ENCODE measurements around the gene CHRNB1.
"Not testable (repeated sequence)": the region's sequence is repeated elsewhere in the genome, so short reads cannot be mapped to it uniquely, and the experiment has no call there.

Gene CHRNB1

DNA sequence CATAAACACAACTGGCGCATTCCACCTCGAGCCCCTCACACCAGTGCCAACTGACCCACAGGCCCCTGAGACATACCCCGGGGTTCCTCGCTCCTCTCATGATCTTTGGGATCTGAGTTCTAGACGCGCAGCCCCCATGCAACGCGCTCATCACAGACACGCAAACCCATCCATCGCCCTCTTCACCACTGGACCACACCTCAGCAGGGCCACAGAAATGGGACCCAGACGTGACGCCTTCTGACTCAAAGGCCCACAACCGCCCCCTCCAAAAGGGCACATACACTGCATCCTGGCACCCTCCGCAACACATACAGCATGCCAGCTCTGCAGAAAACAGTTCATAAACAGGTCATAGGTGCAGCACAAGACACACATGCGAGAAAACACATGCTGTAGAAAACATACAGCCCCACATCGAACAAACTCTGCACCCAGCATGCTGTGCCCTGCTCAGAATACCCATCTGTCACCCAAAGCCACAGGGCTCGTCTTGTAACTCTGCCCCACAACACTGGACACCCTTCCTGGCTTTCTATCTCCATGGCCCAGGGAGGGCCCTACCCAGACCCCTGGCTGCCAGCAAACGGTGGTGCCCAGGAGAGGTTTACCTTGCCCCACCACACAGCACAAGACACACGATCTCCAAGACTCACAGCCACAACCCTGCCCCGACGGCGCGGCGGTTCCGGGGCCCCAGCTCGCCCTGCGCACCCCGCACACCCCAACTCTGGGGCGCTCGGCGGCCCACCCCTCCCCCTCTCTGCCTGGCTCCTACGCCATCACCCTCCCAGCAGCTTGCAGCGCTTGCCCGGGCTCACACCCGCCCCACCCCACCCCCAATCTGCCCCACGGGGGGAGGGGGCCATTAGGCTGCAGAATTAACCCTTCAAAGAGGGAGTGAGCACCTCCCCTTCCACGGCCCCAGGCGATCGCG is 33.7 kb downstream of the CHRNB1 start:
- H3K36me3 Mint-ChIP-seq (ENCODE audit: low read depth), result no peaks in the 10 kb centered on the region

DNA sequence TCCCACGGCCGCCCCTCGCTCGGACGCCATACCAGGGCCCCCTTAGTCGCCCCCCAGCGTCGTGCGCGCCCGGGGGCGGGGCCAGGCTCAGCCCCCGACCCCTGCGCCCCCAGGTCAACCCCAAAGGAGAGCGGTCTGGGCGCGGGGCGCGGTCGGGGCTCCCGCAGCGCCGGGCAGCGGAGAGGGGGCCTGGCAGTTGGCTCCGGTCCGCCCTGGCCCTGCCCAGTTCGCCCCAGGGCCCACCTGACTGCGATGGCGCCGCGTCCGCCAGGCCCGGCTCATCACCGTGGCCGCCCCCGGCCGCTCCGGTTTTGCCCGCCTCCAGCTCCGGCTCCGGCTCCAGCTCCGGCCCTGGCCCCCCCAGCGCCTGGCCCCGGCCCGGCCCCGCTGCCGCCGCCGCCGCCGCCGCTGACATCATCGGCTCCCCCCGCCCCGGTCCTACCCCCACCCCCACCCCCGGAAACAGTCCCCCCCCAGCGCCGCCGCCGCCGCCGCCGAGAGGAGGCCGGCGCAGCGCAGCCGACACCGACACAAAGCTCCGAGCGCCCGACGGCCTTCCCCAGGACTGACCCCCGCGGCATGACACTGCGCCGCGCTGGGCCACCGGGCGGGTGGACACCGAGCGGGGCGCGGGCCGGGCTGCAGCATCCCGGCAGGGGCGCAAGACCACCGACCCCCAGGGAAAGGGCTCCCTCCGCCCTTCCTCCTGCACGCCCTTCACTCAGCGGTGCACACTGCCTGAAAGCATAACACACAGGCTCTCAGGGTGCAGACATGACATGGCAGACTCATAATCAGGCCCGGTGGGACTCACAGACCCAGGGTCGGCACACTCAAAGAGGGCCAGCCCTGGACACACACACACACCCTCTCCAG is 34.6 kb downstream of the CHRNB1 start, which contains the start of gene ZBTB4:
Gene ZBTB4 (minus strand): TSS at position 419 of the 876 bp plus-strand sequence. CDS start 12,830 bp downstream, outside the sequence.
- H3K9me3 Mint-ChIP-seq, result no peaks in the 10 kb centered on the region
- H3K4me1 Mint-ChIP-seq (ENCODE audit: low read depth), result peaks cover 75% of the 10 kb centered on the region
- H3K27ac Mint-ChIP-seq, result peak within 1 kb of the TSS; percentile 93
- H3K4me3 Mint-ChIP-seq, result peak within 1 kb of the TSS; percentile 91
- no peaks in the 10 kb centered on the region for H3K36me3 Mint-ChIP-seq (ENCODE audit: low read depth)
- no peaks in the 10 kb centered on the region for H3K27me3 Mint-ChIP-seq

More for the DNA sequence above, 33.7 kb downstream of the CHRNB1 start:
- Mint-ChIP-seq H3K4me3 (peak overlapping the region; percentile 89), H3K4me1 (ENCODE audit: low read depth) (peaks cover 72% of the 10 kb centered on the region), H3K27me3 (no peaks in the 10 kb centered on the region), H3K27ac (peak overlapping the region; percentile 89), H3K9me3 (no peaks in the 10 kb centered on the region)

DNA sequence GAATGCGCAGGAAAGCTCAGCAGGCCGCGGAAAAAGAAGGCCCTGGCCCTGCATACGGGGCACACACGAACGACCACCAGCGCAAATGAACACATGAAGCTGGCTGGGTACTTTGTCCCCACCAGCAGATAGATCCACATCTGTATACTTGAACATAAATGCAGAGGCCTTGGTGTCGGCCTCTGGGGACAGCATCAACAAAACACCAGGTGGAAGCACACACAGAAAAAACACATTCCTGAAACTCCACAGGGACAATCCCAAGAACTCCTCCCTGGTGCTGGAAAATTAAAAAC is 35.2 kb downstream of the CHRNB1 start:
- Mint-ChIP-seq H3K4me1 (ENCODE audit: low read depth) (peaks cover 79% of the 10 kb centered on the region), H3K36me3 (ENCODE audit: low read depth) (peaks cover 5% of the 10 kb centered on the region), H3K4me3 (peak overlapping the region; percentile 91), H3K27me3 (no peaks in the 10 kb centered on the region), H3K27ac (peak overlapping the region; percentile 93), H3K9me3 (no peaks in the 10 kb centered on the region)

DNA sequence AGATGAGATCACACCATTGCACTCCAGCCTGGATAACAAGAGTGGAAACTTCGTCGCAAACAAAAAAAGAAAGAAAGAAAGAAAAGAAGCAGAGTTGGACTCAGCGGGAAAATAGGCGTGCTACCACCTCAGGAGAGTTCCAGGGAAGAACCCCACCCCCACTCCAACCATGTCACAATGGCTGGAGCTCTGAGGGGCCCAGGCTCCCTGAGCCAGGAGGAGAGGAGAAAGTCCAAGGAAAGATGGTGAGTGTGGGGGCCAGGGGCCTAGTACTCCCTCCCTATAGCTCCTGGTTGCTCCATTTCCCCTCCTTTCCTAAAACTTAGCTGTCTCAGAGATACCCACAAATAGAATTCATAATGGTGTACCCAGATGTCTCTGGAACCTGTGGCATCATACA is 36.4 kb downstream of the CHRNB1 start, which contains the start of gene SLC35G6:
Gene SLC35G6 (plus strand): TSS at position 172 of the 400 bp plus-strand sequence. CDS start 71 bp downstream, at position 243.
- Mint-ChIP-seq H3K27ac (peak within 1 kb of the TSS; percentile 93), H3K36me3 (ENCODE audit: low read depth) (peaks cover 15% of the 10 kb centered on the region), H3K4me3 (peak within 1 kb of the TSS; percentile 91), H3K4me1 (ENCODE audit: low read depth) (peaks cover 78% of the 10 kb centered on the region)
- H3K27me3 Mint-ChIP-seq, H3K9me3 Mint-ChIP-seq: not testable (repeated sequence)

DNA sequence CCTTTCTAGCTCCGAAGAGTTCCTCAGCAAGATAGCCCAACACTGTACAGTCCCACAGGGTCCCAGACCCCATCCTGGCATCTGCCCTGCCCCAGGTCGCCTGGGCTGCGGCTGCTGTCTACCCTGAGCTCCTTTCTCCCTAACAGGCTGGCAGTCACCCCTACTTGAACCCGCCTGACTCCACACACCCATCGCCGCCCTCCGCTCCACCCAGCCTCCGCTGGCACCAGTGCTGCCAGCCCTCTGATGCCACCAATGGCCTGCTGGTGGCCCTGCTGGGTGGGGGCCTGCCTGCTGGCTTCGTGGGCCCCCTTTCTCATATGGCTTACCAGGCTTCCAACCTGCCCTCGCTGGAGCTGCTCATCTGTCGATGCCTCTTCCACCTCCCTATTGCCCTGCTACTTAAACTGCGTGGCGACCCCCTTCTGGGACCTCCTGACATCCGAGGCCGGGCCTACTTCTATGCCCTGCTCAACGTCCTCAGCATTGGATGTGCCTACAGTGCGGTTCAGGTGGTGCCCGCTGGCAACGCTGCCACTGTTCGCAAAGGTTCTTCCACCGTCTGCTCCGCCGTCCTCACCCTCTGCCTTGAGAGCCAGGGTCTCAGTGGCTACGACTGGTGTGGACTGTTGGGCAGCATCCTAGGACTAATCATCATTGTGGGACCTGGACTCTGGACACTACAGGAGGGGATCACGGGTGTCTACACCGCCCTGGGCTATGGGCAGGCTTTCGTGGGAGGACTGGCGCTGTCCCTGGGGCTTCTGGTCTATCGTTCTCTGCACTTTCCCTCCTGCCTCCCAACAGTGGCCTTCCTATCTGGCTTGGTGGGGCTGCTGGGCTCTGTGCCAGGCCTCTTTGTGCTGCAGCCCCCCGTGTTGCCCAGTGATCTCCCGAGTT is 37.2 kb downstream of the CHRNB1 start:
- Mint-ChIP-seq H3K4me1 (ENCODE audit: low read depth) (peaks cover 78% of the 10 kb centered on the region), H3K27ac (peak overlapping the region; percentile 100), H3K4me3 (peak overlapping the region; percentile 98), H3K36me3 (ENCODE audit: low read depth) (peaks cover 20% of the 10 kb centered on the region)
- H3K27me3 Mint-ChIP-seq, H3K9me3 Mint-ChIP-seq: not testable (repeated sequence)

DNA sequence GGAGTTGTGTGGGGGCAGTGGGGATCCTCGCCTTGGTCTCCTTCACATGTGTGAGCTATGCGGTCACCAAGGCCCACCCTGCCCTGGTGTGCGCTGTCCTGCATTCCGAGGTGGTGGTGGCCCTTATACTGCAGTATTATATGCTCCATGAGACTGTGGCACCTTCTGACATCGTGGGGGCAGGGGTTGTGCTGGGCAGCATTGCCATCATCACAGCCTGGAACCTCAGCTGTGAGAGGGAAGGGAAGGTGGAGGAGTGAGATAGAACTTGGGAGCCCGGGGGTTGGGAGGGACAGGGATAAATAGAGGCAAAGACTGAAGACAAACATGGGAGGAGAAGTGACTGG is 37.9 kb downstream of the CHRNB1 start:
- Mint-ChIP-seq H3K4me3 (peak overlapping the region; percentile 98), H3K27ac (peak overlapping the region; percentile 100), H3K4me1 (ENCODE audit: low read depth) (peaks cover 78% of the 10 kb centered on the region), H3K36me3 (ENCODE audit: low read depth) (peaks cover 27% of the 10 kb centered on the region)
- not testable (repeated sequence) for H3K9me3 Mint-ChIP-seq, H3K27me3 Mint-ChIP-seq

DNA sequence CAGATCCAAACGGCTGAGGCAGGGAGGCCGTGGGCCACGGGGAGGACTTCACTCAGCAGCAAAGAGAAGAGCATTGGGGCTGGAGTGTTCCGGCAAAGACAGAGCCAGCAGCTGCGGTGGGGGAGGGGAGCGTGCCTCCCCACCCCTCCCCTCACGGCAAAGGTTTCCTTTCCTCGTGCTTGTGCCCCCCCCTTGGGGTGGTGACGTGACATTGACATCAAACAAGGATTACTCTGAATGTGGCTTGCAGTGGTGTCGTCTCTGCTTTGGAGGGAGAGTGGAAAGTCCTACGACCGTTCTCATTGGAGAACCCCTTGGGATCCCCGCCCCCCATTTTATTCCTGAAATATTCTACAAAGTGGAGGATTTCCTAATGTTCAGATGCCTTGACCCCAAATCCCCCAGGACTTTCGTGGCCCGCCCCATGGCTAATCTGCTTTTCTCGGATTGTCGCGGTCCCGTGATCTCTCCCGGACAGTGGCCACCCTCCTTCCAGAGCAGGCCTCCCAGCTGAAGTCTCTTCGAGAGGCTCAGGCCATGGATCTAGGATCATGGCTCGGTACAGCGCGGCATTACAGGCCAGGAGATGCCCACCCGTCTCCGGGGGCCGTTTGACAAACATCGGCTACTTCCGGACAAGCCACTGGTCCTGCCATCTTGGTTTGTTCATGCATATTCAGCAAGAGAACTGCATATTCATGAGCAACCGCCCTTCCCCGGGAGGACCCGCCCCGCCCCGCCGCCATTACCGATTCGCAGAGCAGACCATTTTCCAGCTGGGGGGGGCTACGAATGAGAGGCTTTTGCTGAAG is 38.6 kb downstream of the CHRNB1 start:
- Mint-ChIP-seq H3K9me3 (no peaks in the 10 kb centered on the region), H3K27ac (peak overlapping the region; percentile 100), H3K4me1 (ENCODE audit: low read depth) (peaks cover 75% of the 10 kb centered on the region), H3K27me3 (no peaks in the 10 kb centered on the region), H3K4me3 (peak overlapping the region; percentile 98), H3K36me3 (ENCODE audit: low read depth) (peaks cover 29% of the 10 kb centered on the region)

DNA sequence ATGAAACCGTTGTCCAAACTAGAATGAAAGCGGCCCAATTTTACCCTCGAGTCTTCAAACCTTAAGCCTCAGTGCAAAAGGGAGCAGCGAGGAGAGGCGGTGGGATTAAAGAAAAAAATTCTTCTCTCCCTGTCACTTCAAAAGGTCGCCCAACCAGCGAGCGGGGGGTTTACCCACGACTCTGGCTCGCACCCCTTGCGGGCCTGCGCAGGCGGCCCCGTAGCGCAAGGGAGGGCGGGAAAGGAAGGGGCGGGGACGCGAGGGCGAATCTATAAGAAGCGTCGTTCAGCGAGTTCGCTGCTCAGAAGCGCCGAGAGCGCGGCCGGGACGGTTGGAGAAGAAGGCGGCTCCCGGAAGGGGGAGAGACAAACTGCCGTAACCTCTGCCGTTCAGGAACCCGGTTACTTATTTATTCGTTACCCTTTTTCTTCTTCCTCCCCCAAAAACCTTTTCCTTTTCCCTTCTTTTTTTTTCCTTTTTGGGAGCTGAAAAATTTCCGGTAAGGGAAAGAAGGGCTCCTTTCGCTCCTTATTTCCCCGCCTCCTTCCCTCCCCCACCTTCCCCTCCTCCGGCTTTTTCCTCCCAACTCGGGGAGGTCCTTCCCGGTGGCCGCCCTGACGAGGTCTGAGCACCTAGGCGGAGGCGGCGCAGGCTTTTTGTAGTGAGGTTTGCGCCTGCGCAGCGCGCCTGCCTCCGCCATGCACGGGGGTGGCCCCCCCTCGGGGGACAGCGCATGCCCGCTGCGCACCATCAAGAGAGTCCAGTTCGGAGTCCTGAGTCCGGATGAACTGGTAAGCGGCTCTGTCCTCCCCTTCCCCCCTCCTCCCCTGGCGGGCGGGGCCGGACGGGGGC is 39.4 kb downstream of the CHRNB1 start, which contains the start of gene POLR2A:
Gene POLR2A (plus strand): TSS at position 300 of the 852 bp plus-strand sequence.
- Mint-ChIP-seq H3K9me3 (no peaks in the 10 kb centered on the region), H3K27ac (peak within 1 kb of the TSS; percentile 100), H3K36me3 (ENCODE audit: low read depth) (peaks cover 37% of the 10 kb centered on the region), H3K4me1 (ENCODE audit: low read depth) (peaks cover 80% of the 10 kb centered on the region), H3K4me3 (peak within 1 kb of the TSS; percentile 98), H3K27me3 (no peaks in the 10 kb centered on the region)

DNA sequence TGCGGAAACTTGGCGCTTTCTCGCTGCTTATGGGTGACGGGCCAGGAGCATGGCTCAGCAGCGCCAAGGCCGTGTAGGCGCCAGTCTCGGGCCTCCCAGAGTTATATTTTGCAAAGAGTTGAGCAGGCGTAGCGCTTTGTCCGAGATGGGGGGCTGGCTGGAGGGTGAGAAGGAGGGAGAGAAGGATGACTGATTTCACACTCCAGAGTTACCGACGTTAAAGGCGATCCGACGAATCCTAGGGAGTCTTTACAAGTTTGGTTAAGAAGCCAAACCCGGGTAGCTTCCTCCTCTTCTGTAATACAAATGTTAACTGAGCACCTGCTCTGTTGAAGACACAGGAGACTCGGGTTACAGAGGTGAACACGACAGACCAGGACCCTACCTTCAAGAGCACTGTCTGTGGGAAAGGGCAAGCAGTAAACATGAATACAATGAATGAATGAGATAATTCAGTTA is 40.1 kb downstream of the CHRNB1 start:
- Mint-ChIP-seq H3K36me3 (ENCODE audit: low read depth) (peaks cover 41% of the 10 kb centered on the region), H3K27ac (peak overlapping the region; percentile 100), H3K27me3 (no peaks in the 10 kb centered on the region), H3K9me3 (no peaks in the 10 kb centered on the region), H3K4me1 (ENCODE audit: low read depth) (peaks cover 85% of the 10 kb centered on the region), H3K4me3 (peak overlapping the region; percentile 98)

DNA sequence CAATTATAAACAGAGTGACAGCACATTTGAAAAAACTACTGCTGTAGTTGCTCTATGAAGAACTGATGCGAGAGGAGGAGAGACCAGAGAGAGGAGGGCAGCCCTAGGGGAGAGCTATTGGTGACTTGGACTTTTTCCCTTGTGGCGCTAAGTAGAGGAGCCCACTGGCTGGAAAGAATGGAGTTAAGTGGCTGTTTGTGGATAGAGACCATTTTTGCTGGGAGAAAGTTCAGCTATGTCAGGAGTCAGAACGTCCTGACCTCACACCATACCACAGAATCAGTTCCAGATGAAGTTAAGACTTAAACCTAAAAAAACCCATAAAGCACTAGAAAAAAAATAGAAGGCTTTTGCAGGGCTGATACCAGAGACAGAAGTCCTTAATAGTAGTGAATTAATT is 41.3 kb downstream of the CHRNB1 start:
- H3K27ac Mint-ChIP-seq, result peak overlapping the region; percentile 81
- H3K27me3 Mint-ChIP-seq, result no peaks in the 10 kb centered on the region
- H3K9me3 Mint-ChIP-seq, result no peaks in the 10 kb centered on the region
- peaks cover 83% of the 10 kb centered on the region for H3K4me1 Mint-ChIP-seq (ENCODE audit: low read depth)
- H3K36me3 Mint-ChIP-seq (ENCODE audit: low read depth), result peaks cover 49% of the 10 kb centered on the region
- peak overlapping the region; percentile 98 for H3K4me3 Mint-ChIP-seq

DNA sequence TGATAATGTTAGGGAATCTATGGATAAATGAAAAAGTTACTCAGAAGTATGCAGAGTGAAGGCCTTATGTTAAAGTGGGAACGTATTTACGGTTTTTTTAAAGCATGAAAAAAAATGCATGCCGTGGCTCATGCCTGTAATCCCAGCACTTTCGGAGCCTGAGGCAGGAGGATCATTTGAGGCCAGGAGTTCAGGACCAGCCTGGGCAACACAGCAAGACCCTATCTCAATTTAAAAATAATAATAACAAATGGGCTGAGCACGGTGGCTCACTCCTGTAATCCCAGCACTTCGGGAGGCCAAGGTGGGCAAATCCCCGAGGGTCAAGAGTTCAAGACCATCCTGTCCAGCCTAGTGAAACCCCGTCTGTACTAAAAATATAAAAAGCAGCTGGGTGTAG is 45.3 kb downstream of the CHRNB1 start:
- H3K27ac Mint-ChIP-seq, result no peak overlapping the region
- H3K4me1 Mint-ChIP-seq (ENCODE audit: low read depth), result peaks cover 69% of the 10 kb centered on the region
- peak overlapping the region; percentile 4 for H3K4me3 Mint-ChIP-seq
- H3K27me3 Mint-ChIP-seq, result no peaks in the 10 kb centered on the region
- H3K36me3 Mint-ChIP-seq (ENCODE audit: low read depth), result peaks cover 75% of the 10 kb centered on the region
- no peaks in the 10 kb centered on the region for H3K9me3 Mint-ChIP-seq

DNA sequence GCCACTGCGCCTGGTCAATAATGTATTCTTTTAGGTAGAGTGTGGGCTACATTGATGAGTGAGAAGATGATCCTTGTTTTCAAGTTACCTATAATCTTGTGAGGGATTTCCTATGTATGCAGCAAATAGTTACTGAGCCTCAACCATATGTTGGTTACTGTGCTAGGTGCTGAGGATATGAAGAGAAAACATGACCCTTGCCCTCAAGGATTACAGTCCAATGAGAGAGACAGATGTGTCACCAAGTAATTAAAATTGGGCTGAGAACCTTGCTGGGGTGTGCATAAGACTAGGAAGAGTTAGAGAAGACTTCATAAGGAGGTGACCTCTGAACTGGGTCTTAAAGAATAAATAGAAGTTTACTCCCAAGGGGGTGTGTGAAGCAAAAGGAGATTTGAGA is 46.7 kb downstream of the CHRNB1 start:
- Mint-ChIP-seq H3K4me3 (no peak overlapping the region), H3K27ac (peak overlapping the region; percentile 10), H3K27me3 (no peaks in the 10 kb centered on the region), H3K36me3 (ENCODE audit: low read depth) (peaks cover 76% of the 10 kb centered on the region), H3K4me1 (ENCODE audit: low read depth) (peaks cover 57% of the 10 kb centered on the region), H3K9me3 (no peaks in the 10 kb centered on the region)

DNA sequence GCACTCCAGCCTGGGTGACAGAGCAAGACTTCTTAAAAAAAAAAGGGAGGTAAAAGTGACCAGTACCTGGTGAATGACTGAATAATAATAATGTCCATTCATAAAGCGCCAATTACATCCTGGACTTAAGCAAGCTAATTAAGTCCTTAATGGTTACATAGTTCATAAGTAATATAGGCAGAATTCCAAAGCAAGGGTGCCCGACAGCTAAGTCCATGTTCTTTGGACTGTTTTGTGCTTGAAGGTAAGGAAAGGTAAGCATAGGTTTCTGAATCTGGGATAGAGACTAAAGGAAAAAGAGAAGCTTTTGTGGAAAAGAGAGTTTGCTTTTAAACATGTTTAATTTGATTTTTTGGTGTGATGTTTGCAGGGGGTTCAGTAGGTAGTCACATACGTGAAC is 49.1 kb downstream of the CHRNB1 start:
- peaks cover 77% of the 10 kb centered on the region for H3K36me3 Mint-ChIP-seq (ENCODE audit: low read depth)
- peak overlapping the region; percentile 37 for H3K27ac Mint-ChIP-seq
- H3K4me3 Mint-ChIP-seq, result no peak overlapping the region

More for the DNA sequence above, 49.1 kb downstream of the CHRNB1 start:
- Mint-ChIP-seq H3K4me1 (ENCODE audit: low read depth) (peaks cover 37% of the 10 kb centered on the region), H3K9me3 (no peaks in the 10 kb centered on the region), H3K27me3 (no peaks in the 10 kb centered on the region)
